Stimulated activated CD8-positive, alpha-beta memory T cell treated with anti-CD3 and anti-CD28 coated beads, Interleukin-15, amount 100 ng/mL, for 1 hour (primary cell): ENCODE measurements around the gene IQCE.
"Not testable (repeated sequence)": the region's sequence is repeated elsewhere in the genome, so short reads cannot be mapped to it uniquely, and the experiment has no call there.

Source experiments
- DNase-seq: peaks from one replicate; pipeline ENCODE4 v3.0.0-alpha.2; 2020; ENCODE audit warnings: low read depth

The IQCE gene

GRCh38 chr7:2521952-2522591, 36.7 kb upstream of the IQCE start:
- no peak for DNase-seq

GRCh38 chr7:2522780-2523433, 35.9 kb upstream of the IQCE start:
- DNase-seq: no peak

- DNase-seq: no peak
Observed at GRCh38 chr7:2523461-2523936, 35.3 kb upstream of the IQCE start.

- no peak for DNase-seq
Observed at GRCh38 chr7:2523941-2524807, 34.6 kb upstream of the IQCE start.

- no peak for DNase-seq
Observed at GRCh38 chr7:2524808-2525657, 33.7 kb upstream of the IQCE start.

GRCh38 chr7:2525658-2526630, 32.8 kb upstream of the IQCE start:
- DNase-seq: no peak

GRCh38 chr7:2526659-2527504, 31.9 kb upstream of the IQCE start:
- no peak for DNase-seq

- DNase-seq: no peak
Observed at GRCh38 chr7:2527505-2528467, 31.0 kb upstream of the IQCE start.

- DNase-seq: no peak
Observed at GRCh38 chr7:2528481-2529095, 30.2 kb upstream of the IQCE start.

- DNase-seq: no peak
Observed at GRCh38 chr7:2529161-2530070, 29.4 kb upstream of the IQCE start.

- DNase-seq: no peak
Observed at GRCh38 chr7:2530071-2530987, 28.4 kb upstream of the IQCE start.

GRCh38 chr7:2530994-2531795, 27.6 kb upstream of the IQCE start:
- not testable (repeated sequence) for DNase-seq

- DNase-seq: not testable (repeated sequence)
Observed at GRCh38 chr7:2531796-2532110, 27.0 kb upstream of the IQCE start.

GRCh38 chr7:2532199-2532772, 26.5 kb upstream of the IQCE start:
- DNase-seq: not testable (repeated sequence)

- DNase-seq: not testable (repeated sequence)
Observed at GRCh38 chr7:2532816-2533215, 26.0 kb upstream of the IQCE start.
